Neural progenitor cell (in vitro differentiated cells): Measurements from ENCODE around the gene DNM2. TPM values are rescaled to one million over a fixed set of nuclear protein-coding genes. Genes with fewer than 3 reads are reported as not detected.

Experiments used
- DNase-seq: peaks from one replicate; pipeline ENCODE4 v3.0.0-alpha.2; 2016; ENCODE audit warnings: low spot score
- H2AFZ ChIP-seq: fragments of 200-600 bp; sonication (generic); replicated peaks from 2 replicates; pipeline ENCODE4 v1.6.1; 2016; ENCODE audit warnings: antibody characterized with exemption
- H3F3A ChIP-seq: fragments of 200-600 bp; sonication (generic); 2 replicates; pipeline ENCODE4 v1.6.1; 2016; ENCODE audit warnings: antibody characterized with exemption, low read depth
- H3K27ac ChIP-seq: fragments of 200-600 bp; sonication (generic); 2 replicates; pipeline ENCODE4 v1.5.1; 2016; ENCODE audit warnings: mild to moderate bottlenecking
- H3K27me3 ChIP-seq: fragments of 200-600 bp; sonication (generic); 2 replicates; pipeline ENCODE4 v1.6.1; 2016; ENCODE audit warnings: mild to moderate bottlenecking, moderate library complexity
- H3K36me3 ChIP-seq: fragments of 200-600 bp; sonication (generic); 2 replicates; pipeline ENCODE4 v1.5.1; 2016
- H3K4me1 ChIP-seq: fragments of 200-600 bp; sonication (generic); 2 replicates; pipeline ENCODE4 v1.6.1; 2016; ENCODE audit warnings: mixed run types
- H3K4me2 ChIP-seq: fragments of 200-600 bp; sonication (generic); 2 replicates; pipeline ENCODE4 v1.6.1; 2016
- H3K4me3 ChIP-seq: fragments of 200-600 bp; sonication (generic); 2 replicates; pipeline ENCODE4 v1.5.1; 2016
- H3K79me2 ChIP-seq: fragments of 200-600 bp; sonication (generic); 2 replicates; pipeline ENCODE4 v1.6.1; 2016; ENCODE audit warnings: low read depth
- H3K9ac ChIP-seq: fragments of 200-600 bp; sonication (generic); 2 replicates; pipeline ENCODE4 v1.6.1; 2016
- H3K9me3 ChIP-seq: fragments of 200-600 bp; sonication (generic); 2 replicates; pipeline ENCODE4 v1.5.1; 2016; ENCODE audit warnings: low read depth
- H4K20me1 ChIP-seq: fragments of 200-600 bp; sonication (generic); 2 replicates; pipeline ENCODE4 v1.6.1; 2016; ENCODE audit warnings: low read depth
- H3K27ac Mint-ChIP-seq: 3 replicates; pipeline ENCODE4 v1.8.0; 2021; ENCODE audit warnings: mixed read lengths
- H3K27me3 Mint-ChIP-seq: 2 replicates; pipeline ENCODE4 v1.8.0; 2022; ENCODE audit warnings: low read depth, mild to moderate bottlenecking, inconsistent platforms, moderate library complexity, mixed read lengths; ENCODE audit not compliant: insufficient read depth
- H3K36me3 Mint-ChIP-seq: 3 replicates; pipeline ENCODE4 v1.8.0; 2021; ENCODE audit warnings: mixed read lengths
- H3K4me1 Mint-ChIP-seq: 3 replicates; pipeline ENCODE4 v1.8.0; 2021; ENCODE audit warnings: mixed read lengths
- H3K4me3 Mint-ChIP-seq: 3 replicates; pipeline ENCODE4 v1.8.0; 2021; ENCODE audit warnings: mild to moderate bottlenecking, moderate library complexity, mixed read lengths
- H3K9me3 Mint-ChIP-seq: 3 replicates; pipeline ENCODE4 v1.8.0; 2020; ENCODE audit warnings: mixed read lengths
- CTCF ChIP-seq: fragments of 200-600 bp; sonication (generic); IDR thresholded peaks from 2 replicates; pipeline ENCODE4 v1.5.1; 2017; ENCODE audit warnings: antibody characterized with exemption, mild to moderate bottlenecking
- EZH2 ChIP-seq: fragments of 200-600 bp; sonication (generic); IDR thresholded peaks from 2 replicates; pipeline ENCODE4 v1.6.1; 2017; ENCODE audit warnings: antibody characterized with exemption, mild to moderate bottlenecking, moderate library complexity
- EZH2phosphoT487 ChIP-seq: fragments of 200-600 bp; sonication (generic); IDR thresholded peaks from 2 replicates; pipeline ENCODE4 v1.6.1; 2017; ENCODE audit warnings: antibody characterized with exemption
- total RNA-seq: library from RNA; depleted of rRNA; stranded (reverse); fragments of >200 nt; gene quantifications from 2 replicates; pipeline ENCODE4 v1.2.3, GENCODE V29; 2015; ENCODE audit warnings: low replicate concordance

DNM2 gene
- total RNA-seq, 1 donor from 2014 or later: 49.9 TPM

- Histone ChIP-seq H3K27ac (no peak overlapping the region), H3K79me2 (peaks cover 100% of the 10 kb centered on the region), H2AFZ (no peak overlapping the region), H3K4me2 (no peak overlapping the region), H3F3A (peaks cover 51% of the 10 kb centered on the region), H3K9me3 (no peaks in the 10 kb centered on the region), H3K9ac (no peak overlapping the region), H4K20me1 (peaks cover 99% of the 10 kb centered on the region), H3K4me1 (no peaks in the 10 kb centered on the region), H3K27me3 (no peaks in the 10 kb centered on the region), H3K4me3 (no peak overlapping the region), H3K36me3 (peaks cover 24% of the 10 kb centered on the region)
- no peak for TF ChIP-seq EZH2phosphoT487
- TF ChIP-seq CTCF: no peak
- no peak for TF ChIP-seq EZH2
- Mint-ChIP-seq H3K4me3 (no peak overlapping the region), H3K4me1 (no peaks in the 10 kb centered on the region), H3K27me3 (peaks cover 3% of the 10 kb centered on the region), H3K36me3 (peaks cover 28% of the 10 kb centered on the region), H3K9me3 (no peaks in the 10 kb centered on the region), H3K27ac (no peak overlapping the region)
- DNase-seq: no peak
Measured at GRCh38 chr19:10678813-10679212, 39.1 kb upstream of the DNM2 start.

- H3K27me3 Mint-ChIP-seq: peaks cover 3% of the 10 kb centered on the region
Measured at GRCh38 chr19:10679743-10680142, 38.1 kb upstream of the DNM2 start.

GRCh38 chr19:10680545-10681135 lies 37.2 kb upstream of the DNM2 start:
- Histone ChIP-seq H3K4me3 (no peak overlapping the region), H3K9ac (no peak overlapping the region), H3K4me1 (no peaks in the 10 kb centered on the region), H3K27ac (peak overlapping the region; percentile 53), H3K36me3 (peaks cover 30% of the 10 kb centered on the region), H3K9me3 (no peaks in the 10 kb centered on the region), H4K20me1 (peaks cover 99% of the 10 kb centered on the region), H2AFZ (no peak overlapping the region), H3F3A (peaks cover 51% of the 10 kb centered on the region), H3K27me3 (no peaks in the 10 kb centered on the region), H3K4me2 (no peak overlapping the region), H3K79me2 (peaks cover 100% of the 10 kb centered on the region)
- no peaks in the 10 kb centered on the region for H3K9me3 Mint-ChIP-seq
- no peak overlapping the region for H3K27ac Mint-ChIP-seq
- TF ChIP-seq EZH2phosphoT487 (no peak), EZH2 (no peak), CTCF (no peak)
- no peak for DNase-seq
- H3K4me1 Mint-ChIP-seq: no peaks in the 10 kb centered on the region
- no peak overlapping the region for H3K4me3 Mint-ChIP-seq
- peaks cover 32% of the 10 kb centered on the region for H3K36me3 Mint-ChIP-seq
- peaks cover 3% of the 10 kb centered on the region for H3K27me3 Mint-ChIP-seq

More at GRCh38 chr19:10679743-10680142, 38.1 kb upstream of the DNM2 start:
- Histone ChIP-seq H3K36me3 (peaks cover 30% of the 10 kb centered on the region), H3K27me3 (no peaks in the 10 kb centered on the region), H3K9me3 (no peaks in the 10 kb centered on the region), H3K4me1 (no peaks in the 10 kb centered on the region), H3K79me2 (peaks cover 100% of the 10 kb centered on the region), H2AFZ (no peak overlapping the region), H3K27ac (no peak overlapping the region), H3K4me3 (no peak overlapping the region), H3F3A (peaks cover 53% of the 10 kb centered on the region), H3K4me2 (no peak overlapping the region), H3K9ac (no peak overlapping the region), H4K20me1 (peaks cover 99% of the 10 kb centered on the region)
- no peak for DNase-seq
- peaks cover 33% of the 10 kb centered on the region for H3K36me3 Mint-ChIP-seq
- H3K27ac Mint-ChIP-seq: no peak overlapping the region
- TF ChIP-seq EZH2phosphoT487: no peak
- no peak for TF ChIP-seq EZH2
- TF ChIP-seq CTCF: no peak
- H3K9me3 Mint-ChIP-seq: no peaks in the 10 kb centered on the region
- H3K4me1 Mint-ChIP-seq: no peaks in the 10 kb centered on the region
- no peak overlapping the region for H3K4me3 Mint-ChIP-seq
